GM15510 (cell line): ENCODE data around the gene CYP2C8.

ENCODE experiments used
- POLR2A ChIP-seq: IDR thresholded peaks from 3 replicates; pipeline ENCODE4 v1.6.1; 2011; ENCODE audit warnings: borderline replicate concordance; ENCODE audit not compliant: insufficient read length; ENCODE audit errors: extremely low read depth

Gene CYP2C8

GRCh38 chr10:95069286-95069685, at the start of gene CYP2C8:
Gene CYP2C8, minus strand, starts transcription at chr10:95069497. Its CDS starts 95 bp downstream, at chr10:95069402.
- no peak for TF ChIP-seq POLR2A

DNA sequence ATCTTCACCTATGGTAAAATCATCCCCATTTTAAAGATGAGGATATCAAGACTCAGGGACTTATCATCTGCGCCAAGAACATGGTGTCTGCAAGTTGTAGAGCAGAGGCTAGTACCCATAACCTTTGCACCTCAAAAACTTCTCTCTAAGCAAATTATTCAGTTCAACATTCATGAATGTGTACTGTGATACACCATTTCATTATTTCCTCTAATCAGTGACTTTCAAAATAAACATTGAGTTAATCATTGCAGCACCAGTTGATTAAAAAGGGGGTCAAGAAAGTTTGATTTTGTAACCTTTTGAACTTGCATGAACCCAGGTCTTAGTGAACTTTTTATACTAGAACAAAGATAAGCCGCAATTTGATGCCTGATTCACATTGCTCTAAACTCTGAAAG, 47.6 kb upstream of the CYP2C8 start:
- TF ChIP-seq POLR2A: no peak

DNA sequence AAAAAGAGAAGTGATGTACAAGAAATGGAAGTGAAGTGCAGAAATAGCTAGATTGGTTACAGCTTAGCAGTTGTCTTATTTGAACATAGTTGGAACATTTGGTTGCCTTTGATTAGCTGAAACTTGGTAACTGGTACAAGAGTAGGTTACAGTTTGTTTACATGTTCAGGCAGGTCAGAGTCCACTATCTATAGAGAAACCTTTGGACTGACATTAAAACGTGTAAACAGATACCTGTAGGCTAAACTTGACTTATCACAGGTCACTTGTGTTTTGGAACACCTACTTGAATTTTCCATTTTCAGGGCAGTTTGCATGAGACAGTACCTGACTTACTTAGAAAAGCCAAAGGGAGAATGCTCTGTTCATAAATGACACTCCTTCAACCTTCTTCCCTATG, 28.5 kb upstream of the CYP2C8 start:
- no peak for TF ChIP-seq POLR2A

DNA sequence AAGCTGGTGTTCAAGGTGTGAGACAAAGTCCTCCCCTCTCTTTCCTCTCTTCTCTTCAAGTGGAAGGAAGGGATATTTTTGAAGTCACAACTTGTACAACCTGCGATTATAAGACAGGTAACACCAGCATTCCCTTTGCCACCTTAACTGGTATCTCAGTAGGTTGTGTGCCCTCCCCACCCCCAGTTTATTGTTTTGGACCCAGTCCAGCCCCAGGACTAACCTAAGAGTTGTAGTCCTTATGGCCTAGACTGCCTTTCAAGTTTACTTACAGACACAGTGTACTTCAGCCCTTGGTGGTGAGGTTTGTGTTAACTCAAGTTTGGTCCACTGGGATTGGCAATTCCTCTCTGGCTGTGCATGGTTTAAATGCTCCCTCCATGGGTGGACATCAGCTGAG, 26.8 kb upstream of the CYP2C8 start:
- TF ChIP-seq POLR2A: no peak

- TF ChIP-seq POLR2A: no peak
Measured at GRCh38 chr10:95077556-95077955, 8.3 kb upstream of the CYP2C8 start.

GRCh38 chr10:95071107-95071660, 1.9 kb upstream of the CYP2C8 start:
- no peak for TF ChIP-seq POLR2A

DNA sequence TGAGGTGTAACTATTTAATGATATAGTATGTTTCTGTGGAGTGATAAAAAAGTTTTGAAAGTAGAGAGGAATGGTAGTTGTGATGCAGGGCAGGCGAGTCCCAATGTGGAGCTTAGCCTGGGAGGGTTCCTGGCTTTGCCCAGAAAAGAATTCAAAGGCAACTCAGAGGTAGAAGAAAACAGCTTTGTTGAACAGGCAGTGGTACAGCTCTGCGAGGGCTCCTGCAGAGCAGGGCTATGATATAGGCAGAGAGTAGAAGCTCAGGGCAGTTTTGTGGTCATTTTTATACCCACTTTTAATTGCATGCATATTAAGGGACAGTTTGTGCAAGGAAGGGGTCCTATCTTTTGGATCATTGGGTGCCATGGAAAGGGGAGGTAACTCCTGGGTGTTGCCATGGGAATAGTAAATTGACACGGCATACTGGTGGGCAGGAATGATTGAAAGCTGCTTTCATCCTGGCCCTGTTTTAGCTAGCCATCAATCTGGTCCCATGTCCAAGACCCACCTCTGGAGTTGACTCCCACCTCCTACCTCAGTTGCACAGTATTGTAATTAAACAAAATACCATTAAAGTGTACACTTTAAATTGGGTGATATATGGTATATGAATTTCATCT, 12.4 kb downstream of the CYP2C8 start:
- no peak for TF ChIP-seq POLR2A

DNA sequence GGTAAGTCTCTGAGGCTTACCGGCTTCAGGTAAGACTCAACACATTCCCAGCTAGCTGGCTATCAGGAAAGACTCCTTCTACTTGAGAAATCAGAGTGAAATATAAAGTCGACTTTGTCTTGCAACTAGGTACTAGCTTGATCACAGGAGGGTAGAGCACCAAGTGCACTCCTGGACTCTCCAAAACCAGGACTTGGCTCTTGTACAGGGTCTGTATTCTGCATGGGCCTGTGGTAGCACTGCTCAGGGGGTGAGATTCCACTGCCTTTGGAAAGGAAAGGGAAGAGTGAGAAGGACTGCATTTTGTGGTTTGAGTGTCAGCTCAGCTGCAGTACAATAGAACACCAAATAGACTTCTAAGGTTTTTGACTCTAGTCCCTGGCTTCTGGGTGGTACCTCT, 19.4 kb downstream of the CYP2C8 start:
- TF ChIP-seq POLR2A: no peak

DNA sequence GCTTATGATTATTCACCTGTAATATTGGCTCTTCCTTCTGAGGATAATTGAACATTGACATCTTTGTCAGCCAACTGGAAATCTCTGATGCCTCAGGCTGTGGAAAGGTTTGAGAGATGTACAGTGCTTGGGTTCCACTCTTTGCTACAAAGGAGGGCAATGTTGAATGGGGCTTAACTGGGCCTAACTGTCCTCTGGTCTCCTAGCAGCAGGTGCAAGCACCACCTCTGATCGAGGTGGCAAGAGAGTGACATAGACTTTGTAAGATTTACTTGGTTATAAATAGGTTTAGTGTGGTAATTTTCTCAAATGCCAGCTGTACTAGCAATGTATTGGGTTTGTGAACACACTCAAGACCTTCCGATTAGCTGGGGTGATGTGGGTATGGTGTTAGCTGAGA, 21.1 kb downstream of the CYP2C8 start:
- no peak for TF ChIP-seq POLR2A

- TF ChIP-seq POLR2A: no peak
Measured at GRCh38 chr10:95039281-95039680, 30.0 kb downstream of the CYP2C8 start.

DNA sequence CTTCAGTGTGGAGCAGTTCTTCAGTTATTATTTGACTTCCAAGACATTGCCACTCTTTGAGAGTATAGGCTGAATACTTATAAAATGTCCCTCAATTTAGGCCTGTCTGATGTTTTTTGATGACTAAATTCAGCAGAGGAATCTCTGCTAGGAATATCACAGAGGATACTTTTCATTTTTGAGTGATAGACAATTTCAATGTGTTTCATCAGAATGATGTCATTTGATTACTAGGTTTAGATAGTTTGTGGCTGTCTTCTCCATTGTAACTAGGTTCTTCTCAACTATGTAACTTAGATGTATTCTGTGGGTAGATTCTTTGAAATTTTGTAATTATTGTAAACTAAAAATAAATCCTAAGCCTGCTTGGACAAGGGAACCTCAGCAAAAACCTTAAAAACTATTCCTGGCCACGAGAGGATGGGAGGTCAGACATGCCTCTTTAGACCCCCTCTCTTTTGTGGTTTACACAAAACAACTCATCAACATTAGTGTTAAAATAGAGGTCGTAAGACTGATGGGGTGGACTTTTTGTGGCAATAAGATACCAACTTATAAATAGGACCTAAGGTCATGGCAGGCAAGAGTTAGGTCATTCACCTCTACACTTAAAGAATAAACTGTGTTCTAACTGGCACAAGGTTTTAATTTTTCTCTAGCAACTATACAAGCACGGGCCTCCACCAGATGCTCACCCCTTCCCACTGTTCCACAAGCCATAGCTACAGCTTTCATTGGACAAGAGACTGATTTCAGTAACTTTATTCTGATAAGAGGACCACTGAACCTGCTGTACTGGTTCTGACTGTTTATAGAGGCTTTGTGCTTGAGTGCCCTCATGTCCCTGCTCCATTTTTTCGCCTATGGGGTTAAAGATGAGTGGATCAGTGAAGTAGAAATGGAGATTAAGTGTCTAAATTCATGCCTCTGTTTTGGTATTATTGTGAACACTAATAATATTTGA, 33.7 kb downstream of the CYP2C8 start:
- no peak for TF ChIP-seq POLR2A

GRCh38 chr10:95034401-95034800, 34.9 kb downstream of the CYP2C8 start:
- no peak for TF ChIP-seq POLR2A

GRCh38 chr10:95031656-95032055, 37.6 kb downstream of the CYP2C8 start:
- no peak for TF ChIP-seq POLR2A

DNA sequence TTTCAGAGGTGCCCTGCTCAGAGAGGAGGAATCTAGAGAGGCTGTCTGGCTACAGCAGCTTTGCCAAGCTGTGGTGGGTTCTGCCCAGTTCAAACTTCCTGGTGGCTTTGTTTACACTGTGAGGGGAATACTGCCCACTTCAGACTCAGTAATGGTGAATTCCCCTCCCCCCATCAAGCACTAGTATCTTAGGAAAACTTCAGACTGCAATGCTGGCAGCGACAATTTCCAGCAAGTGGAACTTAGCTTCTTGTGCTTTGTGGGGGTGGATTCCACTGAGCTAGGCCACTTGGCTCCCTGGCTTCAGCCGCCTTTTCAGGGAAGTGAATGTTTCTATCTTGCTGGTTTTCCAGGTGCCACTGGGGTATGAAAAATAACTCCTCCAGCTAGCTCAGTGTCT, 42.8 kb downstream of the CYP2C8 start:
- TF ChIP-seq POLR2A: no peak

DNA sequence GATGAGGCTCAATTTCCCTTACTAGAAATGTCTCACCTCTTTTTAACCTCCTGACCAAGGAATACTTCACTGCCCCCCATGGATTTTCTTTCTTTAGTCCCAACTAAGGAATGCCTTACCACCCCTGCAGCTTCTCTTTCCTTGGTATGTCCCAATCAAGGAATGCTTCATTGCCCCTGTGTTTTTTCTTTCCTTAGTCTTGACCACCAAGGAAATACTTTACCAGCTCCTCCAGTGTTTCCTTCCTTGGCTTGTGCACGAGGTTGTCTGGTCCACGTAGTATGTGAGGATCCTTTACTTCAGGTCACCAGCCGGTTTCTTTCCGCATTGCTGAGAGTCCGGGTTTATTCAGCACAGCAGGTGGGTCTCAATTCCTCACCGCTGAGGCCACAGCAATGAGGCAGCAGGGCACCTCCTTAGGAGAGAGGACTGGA, 71.5 kb downstream of the CYP2C8 start:
- no peak for TF ChIP-seq POLR2A
